Anterior cingulate cortex (tissue), 58 donors: ENCODE data around the gene ADAMTSL3.

Experiments
- DNase-seq, 58 donors: peaks; one replicate each; lab custom pipeline; 2025; lab: John Stamatoyannopoulos, UW

The ADAMTSL3 gene

GRCh38 chr15:83653639-83654378 lies at the start of gene ADAMTSL3:
Gene ADAMTSL3 (plus strand): TSS chr15:83654123. CDS start chr15:83655762, 1,639 bp downstream.
- peak in 40 of 58 donors; percentile 3 to 76 (median 36) for DNase-seq

- no peak for DNase-seq
These were observed 49.4 kb upstream of the ADAMTSL3 start for GRCh38 chr15:83604549-83604948.

GRCh38 chr15:83605111-83605945 lies 48.6 kb upstream of the ADAMTSL3 start:
- no peak for DNase-seq

GRCh38 chr15:83610132-83610531 lies 43.8 kb upstream of the ADAMTSL3 start:
- DNase-seq, result no peak

GRCh38 chr15:83610901-83611685 lies 42.8 kb upstream of the ADAMTSL3 start:
- no peak for DNase-seq

GRCh38 chr15:83612226-83612625 lies 41.7 kb upstream of the ADAMTSL3 start:
- DNase-seq, result no peak

- peak in 8 of 58 donors; percentile 4 to 38 (median 14) for DNase-seq
These were observed 40.9 kb upstream of the ADAMTSL3 start for GRCh38 chr15:83612898-83613635.

GRCh38 chr15:83613714-83614113 lies 40.2 kb upstream of the ADAMTSL3 start:
- DNase-seq, result peak in 5 of 58 donors; percentile 1 to 13 (median 6)

GRCh38 chr15:83616840-83617239 lies 37.1 kb upstream of the ADAMTSL3 start:
- DNase-seq, result no peak

GRCh38 chr15:83626171-83626802 lies 27.6 kb upstream of the ADAMTSL3 start:
- DNase-seq, result no peak

- DNase-seq, result no peak
These were observed 22.4 kb upstream of the ADAMTSL3 start for GRCh38 chr15:83631534-83631933.

- no peak for DNase-seq
These were observed 10.7 kb upstream of the ADAMTSL3 start for GRCh38 chr15:83643201-83643600.

- no peak for DNase-seq
These were observed 9.5 kb upstream of the ADAMTSL3 start for GRCh38 chr15:83644439-83644838.

GRCh38 chr15:83650831-83651230 lies 3.1 kb upstream of the ADAMTSL3 start:
- no peak for DNase-seq

- DNase-seq, result no peak
These were observed 2.4 kb upstream of the ADAMTSL3 start for GRCh38 chr15:83651541-83651940.

GRCh38 chr15:83652626-83653204 lies 1.2 kb upstream of the ADAMTSL3 start:
- DNase-seq, result no peak

- DNase-seq, result peak in 2 of 58 donors; percentile 21 to 76
These were observed 660 bp upstream of the ADAMTSL3 start for GRCh38 chr15:83653288-83653638.

GRCh38 chr15:83654379-83655236 lies 685 bp downstream of the ADAMTSL3 start:
- DNase-seq, result peak in 2 of 58 donors; percentile 5 to 15
